Measurements from ENCODE around the gene ADCK1. TPM values are rescaled to one million over a fixed set of nuclear protein-coding genes. Genes with fewer than 3 reads are reported as not detected.

The ADCK1 gene
- total RNA-seq, 1 experiment from 2014 or later: 10.1 TPM

- CTCF ChIA-PET: no interaction called here
- intact Hi-C loops (cut with micrococcal nuclease; ENCODE audit: unreplicated experiment): no loop called here
- no peaks in the 10 kb centered on the region for H3K9me3 ChIP-seq (ENCODE audit: control insufficient read depth, insufficient read depth, low read depth, low read length)
- H3K27ac ChIP-seq (ENCODE audit: low read length): no peak overlapping the region
- no peaks in the 10 kb centered on the region for H3K27me3 ChIP-seq (ENCODE audit: control insufficient read depth, insufficient read depth, low read length)
- in situ Hi-C loops (cut with HindIII; ENCODE audit: low pct_unique_long_range_greater_than_20kb, low sequenced_read_pairs): no loop called here
- BruUV-seq (replicated peaks): no TSS peak
- no peaks in the 10 kb centered on the region for H3K36me3 ChIP-seq (ENCODE audit: control insufficient read depth, insufficient read depth, low read length)
- POLR2A ChIA-PET: no interaction called here
- TF ChIP-seq TCF7L2 (IDR thresholded peaks at IDR 0.05; ENCODE audit: low read depth, low read length): no peak
- TF ChIP-seq POLR2AphosphoS5 (IDR thresholded peaks at IDR 0.05; ENCODE audit: low read depth, low read length): no peak
- no peak for TF ChIP-seq CTCF (IDR thresholded peaks at IDR 0.05)
- TF ChIP-seq REST (IDR thresholded peaks at IDR 0.05; ENCODE audit: insufficient read depth in 1 of 2, low read depth in 2 of 2, low read length in 1 of 2): no peak
- TF ChIP-seq SIN3A (IDR thresholded peaks at IDR 0.05; ENCODE audit: borderline replicate concordance, insufficient read depth, low read depth, low read length): no peak
- no peak overlapping the region for H3K4me3 ChIP-seq (ENCODE audit: low read depth in 2 of 2, low read length in 2 of 2)
- ATAC-seq: no peak
- no peak for DNase-seq (ENCODE audit: low read depth, low spot score)
- no peaks in the 10 kb centered on the region for H3K4me1 ChIP-seq (ENCODE audit: control insufficient read depth, insufficient read depth, low read length)
Measured at GRCh38 chr14:77878783-77879182, 78.9 kb downstream of the ADCK1 start.

- no peak for ATAC-seq
- H3K9me3 ChIP-seq (ENCODE audit: control insufficient read depth, insufficient read depth, low read depth, low read length): no peaks in the 10 kb centered on the region
- TF ChIP-seq CTCF (IDR thresholded peaks at IDR 0.05) (no peak), TCF7L2 (IDR thresholded peaks at IDR 0.05; ENCODE audit: low read depth, low read length) (no peak), POLR2AphosphoS5 (IDR thresholded peaks at IDR 0.05; ENCODE audit: low read depth, low read length) (no peak), SIN3A (IDR thresholded peaks at IDR 0.05; ENCODE audit: borderline replicate concordance, insufficient read depth, low read depth, low read length) (no peak), REST (IDR thresholded peaks at IDR 0.05; ENCODE audit: insufficient read depth in 1 of 2, low read depth in 2 of 2, low read length in 1 of 2) (no peak)
- H3K27me3 ChIP-seq (ENCODE audit: control insufficient read depth, insufficient read depth, low read length): no peaks in the 10 kb centered on the region
- BruUV-seq (replicated peaks): no TSS peak
- POLR2A ChIA-PET: no interaction called here
- H3K27ac ChIP-seq (ENCODE audit: low read length): no peak overlapping the region
- no peaks in the 10 kb centered on the region for H3K36me3 ChIP-seq (ENCODE audit: control insufficient read depth, insufficient read depth, low read length)
- H3K4me3 ChIP-seq (ENCODE audit: low read depth in 2 of 2, low read length in 2 of 2): no peak overlapping the region
- H3K4me1 ChIP-seq (ENCODE audit: control insufficient read depth, insufficient read depth, low read length): no peaks in the 10 kb centered on the region
- CTCF ChIA-PET: no interaction called here
- intact Hi-C loops (cut with micrococcal nuclease; ENCODE audit: unreplicated experiment) (no loop called here), in situ Hi-C loops (cut with HindIII; ENCODE audit: low pct_unique_long_range_greater_than_20kb, low sequenced_read_pairs) (no loop called here)
- no peak for DNase-seq (ENCODE audit: low read depth, low spot score)
Measured at GRCh38 chr14:77880056-77880455, 80.1 kb downstream of the ADCK1 start.
